ENCODE results near the gene CCDC154.

- no peak for TF ChIP-seq CTCF (conservative IDR thresholded peaks at IDR 0.05; ENCODE audit: low read length)
- no peak for TF ChIP-seq EZH2phosphoT487 (IDR thresholded peaks at IDR 0.05; ENCODE audit: borderline replicate concordance)
Measured at GRCh38 chr16:1450841-1451240, 6.5 kb upstream of the CCDC154 start.

All from Loucy (cell line).